Pancreas (tissue), 10 donors: ENCODE results near the gene MEGF6. TPM values are rescaled to one million over a fixed set of nuclear protein-coding genes. Genes with fewer than 3 reads are reported as not detected.

ENCODE experiments used
- ATAC-seq, 4 donors: fragments of 200-7000 bp; cut with Tn5 transposase; one replicate each; pipeline versions ENCODE4 v1.8.0 to v1.9.1; 2020; ENCODE audit warnings: mild to moderate bottlenecking in 4 of 4, moderate library complexity in 4 of 4
- DNase-seq, 6 donors: peaks; one replicate each; pipeline ENCODE4 v3.0.0-alpha.2; 2020
- FAIRE-seq: peaks from 2 replicates; lab custom pipeline; 2012; peaks lifted over from hg19 to GRCh38; lab: Jason Lieb, UNC
- H3K27ac ChIP-seq, 4 donors: fragments of 200-600 bp; sonication (generic); 1 replicate in 3 of 4; 2 replicates in 1 of 4; pipeline versions ENCODE4 v1.5.0 to v1.8.0; 2020
- H3K27me3 ChIP-seq, 4 donors: fragments of 200-600 bp; one replicate each; pipeline ENCODE4 v1.8.0; 2021
- H3K36me3 ChIP-seq, 3 donors: fragments of 200-600 bp; sonication (generic) in 1 of 3; one replicate each; pipeline versions ENCODE4 v1.5.0 to v1.8.0; 2020 to 2021
- H3K4me1 ChIP-seq, 3 donors: fragments of 200-600 bp; one replicate each; pipeline ENCODE4 v1.8.0; 2021
- H3K4me3 ChIP-seq, 4 donors: fragments of 200-600 bp; sonication (generic) in 2 of 4; one replicate each; pipeline versions ENCODE4 v1.5.0 to v1.8.0; 2020 to 2021
- H3K9me3 ChIP-seq, 4 donors: fragments of 200-600 bp; one replicate each; pipeline ENCODE4 v1.8.0; 2021
- WGBS, 2 donors: extraction: QIAGEN DNeasy Blood & Tissue Kit; methylation state at CpG; one replicate each; pipeline ENCODE4 v1.1.7; 2013; 5-methylcytosine and 5-hydroxymethylcytosine counted together
- intact Hi-C, 3 donors: fragments of 100-400 bp; cut with DNase I; formaldehyde crosslinking; loops; one replicate each; pipeline versions ENCODE4 v1.11.1 to v1.14.2; 2022
- polyA plus RNA-seq, 2 donors: library from polyadenylated mRNA; stranded (reverse); fragments of 200-250 nt; gene quantifications; one replicate each; pipeline ENCODE4 v1.2.3, GENCODE V29; 2013
- total RNA-seq, 6 donors: library from RNA; stranded (reverse); fragmentation: NEBNext Ultra II Directional in 4 of 6; extraction: Animal tissue kit (Norgen Biotek cat#: 25700) in 4 of 6; gene quantifications; one replicate each; pipeline versions ENCODE4 v1.2.1 to v1.2.4, GENCODE V29; 2021 to 2023
- TF ChIP-seq, protein P1 (sequence below), 4 donors: fragments of 200-600 bp; sonication (generic) in 3 of 4; IDR thresholded peaks; one replicate each; pipeline versions ENCODE4 v1.5.0 to v1.8.0; 2021; ENCODE audit warnings: antibody characterized with exemption in 4 of 4
- donor health status: healthy with polysubstance abuse.
- donor health status: DM: no; HTN: no; CAD: no; lungs with moderate emphysema.
- donor health status: DM: no; HTN: no; CAD: no.
- donor health status: control.
- donor health status: control.
- donor health status: Bipolar disorder and iron deficiency.
- donor health status: DM: yes; HTN: yes; CAD: no.
- donor health status: DM: no; HTN: no; CAD: no.
- donor health status: DM: no; HTN: no; CAD: no.
- donor health status: DM: yes; HTN: yes; CAD: no.

MEGF6 gene
- total and polyA plus RNA-seq, 8 donors = 2.6 to 20.0 (median 8.4) TPM

DNA sequence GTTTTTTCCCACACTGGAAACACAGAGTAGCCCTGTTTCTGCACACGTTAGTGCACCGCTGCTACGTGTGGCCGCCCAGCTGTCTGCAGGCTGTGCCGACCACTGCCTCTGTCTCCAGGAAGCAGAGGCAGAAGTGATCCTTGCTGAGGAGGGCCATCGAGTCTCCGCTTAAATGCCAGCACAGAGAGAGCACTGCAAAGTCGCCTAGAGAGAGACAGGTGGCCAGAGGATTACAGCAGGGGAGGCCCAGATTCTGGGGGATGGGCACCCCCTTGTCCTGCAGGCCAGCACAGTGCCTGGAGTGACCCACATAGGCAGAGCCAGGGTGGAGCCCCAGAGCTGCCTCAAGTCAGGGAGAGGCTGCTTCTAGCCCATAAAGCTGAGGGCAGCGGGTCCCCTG, 19.6 kb upstream of the MEGF6 start:
- no peak for DNase-seq

DNA sequence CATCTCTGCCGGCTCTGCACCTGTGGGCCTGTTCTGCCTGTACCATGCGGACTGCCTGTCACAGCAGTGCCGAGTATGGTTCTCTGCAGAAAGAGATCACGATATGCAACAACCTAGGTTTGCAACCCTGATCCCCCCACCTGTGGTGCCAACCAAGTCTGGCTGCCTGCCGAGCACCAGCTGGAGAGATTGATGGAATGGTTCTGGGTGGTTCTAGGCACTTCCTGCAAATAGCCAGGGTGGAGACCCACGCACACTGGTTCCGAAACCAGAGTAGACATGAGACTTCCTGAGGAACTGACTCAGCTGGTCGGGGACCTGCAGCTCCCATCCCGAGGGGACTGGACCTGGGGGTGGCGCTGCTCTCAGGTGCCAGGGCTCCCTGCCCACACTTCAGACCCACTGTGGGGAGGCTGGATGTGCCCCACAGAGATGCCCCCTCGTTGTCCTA, 18.9 kb upstream of the MEGF6 start:
- Histone ChIP-seq H3K27ac (no peak overlapping the region), H3K9me3 (no peaks in the 10 kb centered on the region), H3K4me3 (no peak overlapping the region), H3K36me3 (peaks cover 0 to 37% (median 12%) of the 10 kb centered on the region in 3 donors), H3K27me3 (no peaks in the 10 kb centered on the region), H3K4me1 (peaks cover 0 to 7% (median 5%) of the 10 kb centered on the region in 3 donors)
- intact Hi-C loops = loop anchor here in 1 of 3 donors (10.0 kb wide), 1 partner anchor 135 kb away; no protein-coding TSS in a partner anchor
- ATAC-seq = no peak
- TF ChIP-seq, protein P1, sequence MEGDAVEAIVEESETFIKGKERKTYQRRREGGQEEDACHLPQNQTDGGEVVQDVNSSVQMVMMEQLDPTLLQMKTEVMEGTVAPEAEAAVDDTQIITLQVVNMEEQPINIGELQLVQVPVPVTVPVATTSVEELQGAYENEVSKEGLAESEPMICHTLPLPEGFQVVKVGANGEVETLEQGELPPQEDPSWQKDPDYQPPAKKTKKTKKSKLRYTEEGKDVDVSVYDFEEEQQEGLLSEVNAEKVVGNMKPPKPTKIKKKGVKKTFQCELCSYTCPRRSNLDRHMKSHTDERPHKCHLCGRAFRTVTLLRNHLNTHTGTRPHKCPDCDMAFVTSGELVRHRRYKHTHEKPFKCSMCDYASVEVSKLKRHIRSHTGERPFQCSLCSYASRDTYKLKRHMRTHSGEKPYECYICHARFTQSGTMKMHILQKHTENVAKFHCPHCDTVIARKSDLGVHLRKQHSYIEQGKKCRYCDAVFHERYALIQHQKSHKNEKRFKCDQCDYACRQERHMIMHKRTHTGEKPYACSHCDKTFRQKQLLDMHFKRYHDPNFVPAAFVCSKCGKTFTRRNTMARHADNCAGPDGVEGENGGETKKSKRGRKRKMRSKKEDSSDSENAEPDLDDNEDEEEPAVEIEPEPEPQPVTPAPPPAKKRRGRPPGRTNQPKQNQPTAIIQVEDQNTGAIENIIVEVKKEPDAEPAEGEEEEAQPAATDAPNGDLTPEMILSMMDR (IDR thresholded peaks at IDR 0.05) = no peak
- peak in 1 of 6 donors; percentile 38 for DNase-seq
- no peak for FAIRE-seq
- WGBS, 2 donors = 73 to 77% methylated on average over 11 of the region's 11 CpGs

More for the DNA sequence above, 19.6 kb upstream of the MEGF6 start:
- intact Hi-C loops = loop anchor here in 1 of 3 donors (10.0 kb wide), 1 partner anchor 136 kb away; no protein-coding TSS in a partner anchor
- H3K4me1 ChIP-seq = peaks cover 0 to 2% (median 1%) of the 10 kb centered on the region in 3 donors
- H3K27me3 ChIP-seq = no peaks in the 10 kb centered on the region
- no peaks in the 10 kb centered on the region for H3K9me3 ChIP-seq
- 77 to 84% methylated on average over 9 of the region's 9 CpGs for WGBS, 2 donors
- TF ChIP-seq, protein P1 (IDR thresholded peaks at IDR 0.05) = no peak
- H3K27ac ChIP-seq = no peak overlapping the region
- H3K4me3 ChIP-seq = no peak overlapping the region
- FAIRE-seq (no peak), ATAC-seq (no peak)
- peaks cover 0 to 38% (median 13%) of the 10 kb centered on the region in 3 donors for H3K36me3 ChIP-seq

DNA sequence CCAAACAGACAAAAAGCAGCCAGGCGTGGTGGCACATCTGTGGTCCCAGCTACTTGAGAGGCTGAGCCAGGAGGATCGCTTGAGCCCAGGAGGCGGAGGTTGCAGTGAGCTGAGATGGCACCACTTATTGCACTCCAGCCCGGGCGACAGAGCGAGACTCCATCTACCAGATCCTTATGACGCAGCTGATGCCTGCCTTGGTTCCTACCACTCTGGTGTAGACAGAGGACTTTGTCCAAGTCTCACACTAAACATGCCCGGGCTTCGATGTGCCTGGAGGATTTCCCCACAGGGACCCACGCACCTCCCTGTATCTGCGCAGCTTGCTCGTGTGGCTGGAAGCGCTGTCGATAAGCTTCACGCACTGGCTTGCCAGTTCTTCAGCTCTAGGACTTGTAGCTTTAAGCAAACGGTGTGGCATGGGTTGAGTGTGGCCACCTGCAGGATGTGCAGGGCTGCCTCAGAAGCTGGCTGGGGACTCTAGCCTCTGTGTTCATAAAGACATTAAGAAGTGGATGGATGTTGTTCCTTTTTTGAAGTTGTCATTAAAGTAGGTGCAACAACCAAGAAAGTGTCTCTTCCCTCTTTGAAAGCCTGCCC, 18.4 kb upstream of the MEGF6 start:
- ATAC-seq = no peak
- H3K4me1 ChIP-seq = peaks cover 0 to 7% (median 5%) of the 10 kb centered on the region in 3 donors
- DNase-seq = peak in 1 of 6 donors; percentile 30
- no peak for FAIRE-seq
- peaks cover 0 to 32% (median 8%) of the 10 kb centered on the region in 3 donors for H3K36me3 ChIP-seq
- WGBS, 2 donors = 90 to 92% methylated on average over 15 to 16 of the region's 16 CpGs
- no peak overlapping the region for H3K4me3 ChIP-seq
- H3K9me3 ChIP-seq = no peaks in the 10 kb centered on the region
- TF ChIP-seq, protein P1 (IDR thresholded peaks at IDR 0.05) = no peak
- no peaks in the 10 kb centered on the region for H3K27me3 ChIP-seq
- intact Hi-C loops = loop anchor here in 2 of 3 donors (10.0 kb wide), 2 partner anchors 135 to 175 kb away; partner anchors contain the start of gene ARHGEF16 (in 1 of the 2)
- no peak overlapping the region for H3K27ac ChIP-seq

DNA sequence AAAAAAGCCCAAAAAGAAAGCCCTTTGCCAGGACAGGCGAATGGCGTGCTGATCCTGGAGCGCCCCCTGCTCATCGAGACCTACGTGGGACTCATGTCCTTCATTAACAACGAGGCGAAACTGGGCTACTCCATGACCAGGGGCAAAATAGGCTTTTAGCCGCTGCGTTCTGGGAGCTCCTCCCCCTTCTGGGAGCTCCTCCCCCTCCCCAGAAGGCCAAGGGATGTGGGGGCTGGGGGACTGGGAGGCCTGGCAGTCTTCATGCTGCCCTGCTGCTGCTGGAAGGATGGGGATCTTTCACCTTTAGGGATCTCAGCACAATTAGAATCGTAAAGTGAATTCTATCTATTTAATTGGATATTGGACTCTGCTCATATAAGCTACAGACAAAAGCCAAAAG, 17.1 kb upstream of the MEGF6 start:
- peak in 1 of 6 donors; percentile 15 for DNase-seq
- 85 to 86% methylated on average over 10 of the region's 10 CpGs for WGBS, 2 donors
- no peak for ATAC-seq
- H3K9me3 ChIP-seq = no peaks in the 10 kb centered on the region
- FAIRE-seq = no peak
- H3K36me3 ChIP-seq = peaks cover 0 to 32% (median 8%) of the 10 kb centered on the region in 3 donors
- H3K4me3 ChIP-seq = no peak overlapping the region
- TF ChIP-seq, protein P1 (IDR thresholded peaks at IDR 0.05) = no peak
- H3K27ac ChIP-seq = no peak overlapping the region
- intact Hi-C loops = loop anchor here in 1 of 3 donors (10.0 kb wide), 1 partner anchor 174 kb away; the partner anchor contains the start of gene ARHGEF16
- peaks cover 0 to 11% (median 9%) of the 10 kb centered on the region in 3 donors for H3K4me1 ChIP-seq
- H3K27me3 ChIP-seq = no peaks in the 10 kb centered on the region
